Ammon's horn (tissue), 1 donor: ENCODE measurements around the gene HVCN1.
"Not testable (repeated sequence)": the region's sequence is repeated elsewhere in the genome, so short reads cannot be mapped to it uniquely, and the experiment has no call there.

Source experiments
- DNase-seq: peaks from one replicate; pipeline ENCODE4 v3.0.0-alpha.2; 2016; ENCODE audit warnings: low spot score

HVCN1 gene

DNA sequence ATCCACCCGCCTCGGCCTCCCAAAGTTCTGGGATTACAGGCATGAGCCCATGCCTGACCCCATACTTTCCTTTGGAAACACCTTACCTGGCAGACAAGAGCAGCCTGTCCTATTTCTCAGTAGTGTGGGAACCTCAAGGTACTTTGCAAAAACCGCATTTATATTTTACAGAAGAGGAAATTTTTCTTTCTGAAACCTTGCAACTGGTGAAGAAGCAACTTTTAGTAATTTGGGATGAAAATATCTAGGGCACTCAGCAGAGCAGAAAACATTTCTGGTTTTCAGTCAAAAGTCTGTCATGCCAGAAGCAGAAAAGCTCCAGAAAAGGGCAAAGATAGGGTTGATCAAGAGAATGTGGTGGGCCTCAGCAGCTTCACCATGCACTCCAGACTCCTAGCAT is 21.2 kb downstream of the HVCN1 start:
- DNase-seq: no peak

GRCh38 chr12:110666892-110667291 is 22.0 kb downstream of the HVCN1 start:
- no peak for DNase-seq

- DNase-seq: peak; percentile 23
Measured at GRCh38 chr12:110661337-110661972, 27.5 kb downstream of the HVCN1 start.

GRCh38 chr12:110658878-110659277 is 30.0 kb downstream of the HVCN1 start:
- DNase-seq: peak; percentile 35

GRCh38 chr12:110658242-110658641 is 30.7 kb downstream of the HVCN1 start:
- no peak for DNase-seq

- DNase-seq: peak; percentile 70
Measured at GRCh38 chr12:110657747-110658146, 31.2 kb downstream of the HVCN1 start.

GRCh38 chr12:110656071-110656655 is 32.8 kb downstream of the HVCN1 start:
- no peak for DNase-seq

- not testable (repeated sequence) for DNase-seq
Measured at GRCh38 chr12:110654238-110654637, 34.7 kb downstream of the HVCN1 start.

DNA sequence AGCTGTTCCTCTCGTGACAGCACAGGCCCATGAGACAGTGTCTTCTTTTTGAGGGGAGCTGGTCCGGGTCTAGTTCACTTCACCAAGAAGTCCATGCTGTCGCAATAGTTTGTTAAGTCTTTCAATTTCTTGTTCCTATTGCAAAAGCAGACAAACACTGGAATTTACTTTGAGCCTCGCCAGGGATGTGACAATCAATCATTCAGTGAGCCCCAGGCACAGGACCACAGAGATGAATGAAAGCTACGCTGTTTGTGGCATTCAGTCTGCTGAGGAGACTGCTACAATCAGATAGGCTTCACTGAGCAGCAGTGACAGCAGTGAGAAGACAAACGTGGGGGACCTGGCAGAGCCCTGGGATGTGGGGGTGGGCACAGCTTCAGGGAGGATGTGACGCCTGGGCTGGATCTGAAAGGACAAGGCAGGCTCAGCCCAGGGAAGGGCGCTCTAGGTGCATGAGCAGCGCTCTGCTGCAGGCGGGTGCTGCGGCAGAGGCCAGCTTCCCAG is 39.5 kb downstream of the HVCN1 start:
- peak; percentile 63 for DNase-seq

- DNase-seq: no peak
Measured at GRCh38 chr12:110647631-110648040, 41.3 kb downstream of the HVCN1 start.

- peak; percentile 39 for DNase-seq
Measured at GRCh38 chr12:110641521-110641920, 47.4 kb downstream of the HVCN1 start.

DNA sequence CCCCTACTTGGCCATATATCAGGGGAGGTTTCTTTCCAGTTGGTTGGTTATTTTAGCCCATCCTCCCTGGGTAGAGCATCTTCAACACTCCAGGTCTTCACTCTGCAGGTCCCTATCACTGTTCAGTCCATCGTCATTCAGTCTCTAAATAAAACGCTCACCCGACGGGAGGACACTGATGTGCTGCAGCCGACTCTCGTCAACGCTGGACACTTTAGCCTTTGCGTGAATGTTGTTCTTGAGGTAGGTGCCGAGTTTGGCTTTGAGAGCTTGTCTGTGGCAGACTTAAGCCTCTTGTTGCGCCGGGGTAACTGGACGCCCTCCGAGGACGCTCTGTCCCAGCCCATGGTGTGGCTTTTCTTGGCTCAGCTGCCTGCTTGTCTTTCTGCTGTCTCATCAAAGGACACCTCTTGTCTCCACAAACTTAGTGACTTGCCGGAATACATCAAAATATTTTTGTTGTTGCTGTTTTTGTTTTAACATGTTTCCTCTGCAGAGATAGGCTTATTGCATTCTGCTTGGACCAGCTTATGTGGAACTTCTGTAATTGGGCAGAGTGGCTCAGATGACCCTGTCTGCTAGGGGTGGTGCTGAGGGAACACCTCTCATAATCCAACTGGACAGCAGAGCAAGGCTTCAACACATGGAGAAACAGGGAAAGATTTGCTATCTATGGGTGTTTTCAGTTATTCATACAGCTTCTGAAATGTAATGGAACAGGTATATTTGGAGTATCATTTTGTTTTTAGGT is 48.5 kb downstream of the HVCN1 start:
- DNase-seq: peak; percentile 64

GRCh38 chr12:110639336-110640141 is 49.4 kb downstream of the HVCN1 start:
- DNase-seq: peak; percentile 27

- no peak for DNase-seq
Measured at GRCh38 chr12:110638796-110639195, 50.1 kb downstream of the HVCN1 start.

- DNase-seq: no peak
Measured at GRCh38 chr12:110637869-110638441, 51.0 kb downstream of the HVCN1 start.

- DNase-seq: no peak
Measured at GRCh38 chr12:110636516-110636915, 52.4 kb downstream of the HVCN1 start.

GRCh38 chr12:110635055-110635454 is 53.9 kb downstream of the HVCN1 start:
- DNase-seq: no peak

DNA sequence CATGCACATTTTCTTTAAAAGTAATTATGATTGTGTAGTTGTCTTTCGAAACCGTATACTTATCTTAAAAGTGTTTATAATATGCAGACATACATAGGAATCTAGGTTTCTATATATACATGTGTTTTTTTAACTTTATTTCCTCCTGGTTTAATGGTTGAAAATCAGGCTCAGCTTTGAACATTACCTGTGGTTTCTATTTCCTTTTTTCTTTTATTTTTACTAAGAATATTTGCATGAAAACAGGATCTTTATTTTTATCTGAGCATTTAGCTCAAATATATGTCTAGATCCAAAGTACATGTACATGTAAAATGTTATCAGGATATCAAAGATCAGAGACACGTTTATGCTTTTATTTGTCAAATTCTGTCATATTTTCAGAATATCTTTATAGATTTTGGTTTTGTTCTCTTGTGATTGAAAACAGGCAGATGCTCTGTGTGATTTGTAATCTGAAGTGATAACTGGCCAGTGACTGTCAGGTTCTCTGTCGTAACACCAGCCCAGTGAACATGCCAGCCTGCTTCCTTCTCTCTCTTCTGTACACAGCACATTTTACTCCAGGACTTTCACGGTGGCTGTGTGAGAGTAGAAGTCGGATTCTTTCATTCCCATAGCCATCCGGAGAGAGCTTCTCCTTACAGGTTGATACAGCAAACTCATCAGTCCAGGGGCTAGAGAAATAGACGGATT is 61.3 kb downstream of the HVCN1 start:
- DNase-seq: no peak

DNA sequence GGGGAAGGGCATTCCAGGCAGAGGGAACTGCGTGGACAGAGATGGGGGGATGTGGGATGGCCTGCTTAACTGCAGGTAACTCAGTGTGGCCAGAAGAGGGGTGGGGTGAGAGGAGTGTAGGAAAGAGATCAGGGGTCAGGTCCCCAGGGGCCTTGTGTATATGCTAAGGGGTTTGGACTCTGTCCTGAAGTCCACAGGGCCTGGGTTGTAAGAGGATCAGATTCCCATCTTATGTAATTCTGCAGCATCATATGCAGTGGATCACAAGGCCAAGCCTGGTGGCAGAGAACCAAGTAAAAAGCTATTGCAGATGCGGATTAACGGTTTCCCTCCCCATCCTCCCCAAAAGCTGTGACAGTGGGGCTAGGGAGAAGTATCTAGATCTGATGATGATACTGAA is 66.3 kb downstream of the HVCN1 start:
- no peak for DNase-seq

- DNase-seq: no peak
Measured at GRCh38 chr12:110619534-110619953, 69.4 kb downstream of the HVCN1 start.

DNA sequence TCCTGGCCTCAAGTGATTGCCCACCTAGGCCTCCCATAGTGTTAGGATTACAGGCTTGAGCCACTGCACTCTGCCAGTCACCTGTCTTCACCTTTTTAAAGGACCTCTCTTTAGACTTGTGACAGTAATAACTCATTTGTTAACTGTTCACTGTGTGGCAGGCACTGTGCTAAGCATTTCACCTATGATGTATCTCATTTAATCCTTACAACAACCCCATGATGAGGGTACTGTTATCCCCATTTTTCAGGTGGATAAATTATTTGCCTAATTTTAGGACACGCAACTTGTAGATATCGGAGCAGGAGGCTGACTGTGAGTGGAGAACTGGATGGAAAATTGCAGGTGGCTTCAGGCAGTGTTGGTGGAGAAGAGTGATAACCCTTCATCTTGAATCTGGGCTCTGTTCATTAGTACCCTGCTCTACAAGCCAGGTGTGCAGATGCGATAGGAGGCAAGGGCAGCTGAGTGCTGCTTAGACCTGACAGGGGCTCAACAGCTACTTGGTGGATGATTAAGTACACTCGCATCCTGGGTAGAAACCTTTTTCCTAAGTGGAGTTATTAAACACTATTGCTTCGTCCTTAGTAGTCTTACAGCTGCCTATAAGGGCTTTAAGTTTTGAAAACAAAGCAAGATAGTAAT is 72.3 kb downstream of the HVCN1 start:
- DNase-seq: no peak
